Nephron (organoid): ENCODE measurements around the gene GTF3C1.
"Not testable (repeated sequence)": the region's sequence is repeated elsewhere in the genome, so short reads cannot be mapped to it uniquely, and the experiment has no call there.

ENCODE experiments used
- H3K27ac Mint-ChIP-seq, 3 experiments: 2 replicates each; pipeline ENCODE4 v1.8.0; 2020; ENCODE audit warnings: mixed read lengths in 3 of 3, mild to moderate bottlenecking in 2 of 3, moderate library complexity in 1 of 3
- H3K27me3 Mint-ChIP-seq: 2 replicates; pipeline ENCODE4 v1.8.0; 2021; ENCODE audit warnings: low read depth, mild to moderate bottlenecking, moderate library complexity, mixed read lengths
- H3K36me3 Mint-ChIP-seq: 2 replicates; pipeline ENCODE4 v1.8.0; 2020; ENCODE audit warnings: low read depth, mixed read lengths
- H3K4me1 Mint-ChIP-seq: 2 replicates; pipeline ENCODE4 v1.8.0; 2020; ENCODE audit warnings: mixed read lengths
- H3K4me3 Mint-ChIP-seq, 3 experiments: 2 replicates each; pipeline ENCODE4 v1.8.0; 2020; ENCODE audit warnings: mild to moderate bottlenecking in 3 of 3, mixed read lengths in 3 of 3, moderate library complexity in 2 of 3
- H3K9me3 Mint-ChIP-seq: 2 replicates; pipeline ENCODE4 v1.8.0; 2020; ENCODE audit warnings: mixed read lengths
- CTCF ChIP-seq, 3 experiments: fragments of 200-600 bp; sonication (generic); IDR thresholded peaks; one replicate each; pipeline ENCODE4 v1.5.0; 2021; ENCODE audit warnings: antibody characterized with exemption in 3 of 3; ENCODE audit not compliant: unreplicated experiment in 3 of 3

GTF3C1 gene

GRCh38 chr16:27439271-27440018, 110.3 kb downstream of the GTF3C1 start:
- peaks cover 3% of the 10 kb centered on the region for H3K9me3 Mint-ChIP-seq
- no peak overlapping the region for H3K4me3 Mint-ChIP-seq
- no peaks in the 10 kb centered on the region for H3K4me1 Mint-ChIP-seq
- no peak for TF ChIP-seq CTCF (IDR thresholded peaks at IDR 0.05; ENCODE audit: unreplicated experiment in 3 of 3)
- no peaks in the 10 kb centered on the region for H3K36me3 Mint-ChIP-seq
- H3K27ac Mint-ChIP-seq: no peak overlapping the region
- peaks cover 16% of the 10 kb centered on the region for H3K27me3 Mint-ChIP-seq

GRCh38 chr16:27437946-27438345, 111.8 kb downstream of the GTF3C1 start:
- peaks cover 2% of the 10 kb centered on the region for H3K4me1 Mint-ChIP-seq
- H3K4me3 Mint-ChIP-seq: no peak overlapping the region
- TF ChIP-seq CTCF (IDR thresholded peaks at IDR 0.05; ENCODE audit: unreplicated experiment in 3 of 3): no peak
- H3K27me3 Mint-ChIP-seq: peaks cover 16% of the 10 kb centered on the region
- H3K27ac Mint-ChIP-seq: no peak overlapping the region
- no peaks in the 10 kb centered on the region for H3K36me3 Mint-ChIP-seq
- no peaks in the 10 kb centered on the region for H3K9me3 Mint-ChIP-seq

- no peak overlapping the region for H3K27ac Mint-ChIP-seq
- TF ChIP-seq CTCF (IDR thresholded peaks at IDR 0.05; ENCODE audit: unreplicated experiment in 3 of 3): no peak
- peaks cover 8% of the 10 kb centered on the region for H3K4me1 Mint-ChIP-seq
- H3K4me3 Mint-ChIP-seq: no peak overlapping the region
- H3K9me3 Mint-ChIP-seq: no peaks in the 10 kb centered on the region
- no peaks in the 10 kb centered on the region for H3K36me3 Mint-ChIP-seq
- H3K27me3 Mint-ChIP-seq: peaks cover 16% of the 10 kb centered on the region
Observed at GRCh38 chr16:27436921-27437650, 112.6 kb downstream of the GTF3C1 start.

- Mint-ChIP-seq H3K4me1 (peaks cover 8% of the 10 kb centered on the region), H3K9me3 (no peaks in the 10 kb centered on the region), H3K27me3 (peaks cover 13% of the 10 kb centered on the region), H3K27ac (no peak overlapping the region), H3K4me3 (no peak overlapping the region), H3K36me3 (no peaks in the 10 kb centered on the region)
- TF ChIP-seq CTCF (IDR thresholded peaks at IDR 0.05; ENCODE audit: unreplicated experiment in 3 of 3): no peak
Observed at GRCh38 chr16:27436065-27436464, 113.6 kb downstream of the GTF3C1 start.

- not testable (repeated sequence) for H3K9me3 Mint-ChIP-seq, H3K36me3 Mint-ChIP-seq, H3K27ac Mint-ChIP-seq, H3K4me1 Mint-ChIP-seq, H3K4me3 Mint-ChIP-seq
- peaks cover 17% of the 10 kb centered on the region for H3K27me3 Mint-ChIP-seq
Observed at GRCh38 chr16:27435146-27435545, 114.6 kb downstream of the GTF3C1 start.

- Mint-ChIP-seq H3K4me3 (no peak overlapping the region), H3K27ac (no peak overlapping the region)
Observed at GRCh38 chr16:27434141-27435051, 115.3 kb downstream of the GTF3C1 start.

More at GRCh38 chr16:27434141-27435051, 115.3 kb downstream of the GTF3C1 start:
- Mint-ChIP-seq H3K9me3 (no peaks in the 10 kb centered on the region), H3K27me3 (peaks cover 17% of the 10 kb centered on the region), H3K4me1 (peaks cover 8% of the 10 kb centered on the region), H3K36me3 (no peaks in the 10 kb centered on the region)
- no peak for TF ChIP-seq CTCF (IDR thresholded peaks at IDR 0.05; ENCODE audit: unreplicated experiment in 3 of 3)
